Loucy (cell line): Measurements from ENCODE around the gene MDH1.

Experiments used
- H2AFZ ChIP-seq: fragments of 200-600 bp; sonication (generic); 2 replicates; pipeline ENCODE4 v1.6.0; 2016; ENCODE audit warnings: antibody characterized with exemption, mild to moderate bottlenecking, low read length, moderate library complexity
- H3F3A ChIP-seq: fragments of 200-600 bp; 2 replicates; pipeline ENCODE4 v1.6.0; 2016; ENCODE audit warnings: antibody characterized with exemption, low read depth, mild to moderate bottlenecking
- H3K27me3 ChIP-seq: fragments of 200-600 bp; sonication (generic); 2 replicates; pipeline ENCODE4 v1.6.1; 2014; ENCODE audit warnings: low read length, mild to moderate bottlenecking; ENCODE audit not compliant: insufficient read depth, poor library complexity, severe bottlenecking
- H3K36me3 ChIP-seq: fragments of 200-600 bp; sonication (generic); 2 replicates; pipeline ENCODE4 v1.6.1; 2016; ENCODE audit warnings: low read length; ENCODE audit not compliant: insufficient read depth
- H3K4me1 ChIP-seq: fragments of 200-600 bp; sonication (generic); 2 replicates; pipeline ENCODE4 v1.5.1; 2014; ENCODE audit warnings: low read length, mild to moderate bottlenecking; ENCODE audit not compliant: insufficient read depth, poor library complexity, severe bottlenecking
- H3K4me2 ChIP-seq: fragments of 200-600 bp; sonication (generic); 2 replicates; pipeline ENCODE4 v1.6.0; 2014; ENCODE audit warnings: antibody characterized with exemption, low read length, low read depth, mild to moderate bottlenecking; ENCODE audit not compliant: poor library complexity, severe bottlenecking
- H3K4me3 ChIP-seq: fragments of 200-600 bp; sonication (generic); 2 replicates; pipeline ENCODE4 v1.5.1; 2014; ENCODE audit warnings: low read length, mild to moderate bottlenecking, mixed read lengths; ENCODE audit not compliant: poor library complexity, severe bottlenecking
- H3K79me2 ChIP-seq: fragments of 200-600 bp; sonication (generic); 2 replicates; pipeline ENCODE4 v1.6.1; 2014; ENCODE audit warnings: low read length; ENCODE audit not compliant: insufficient read depth
- H3K9ac ChIP-seq: fragments of 200-600 bp; sonication (generic); 2 replicates; pipeline ENCODE4 v1.6.0; 2014; ENCODE audit warnings: mild to moderate bottlenecking, low read depth, low read length, moderate library complexity; ENCODE audit not compliant: poor library complexity, severe bottlenecking
- H3K9me2 ChIP-seq: fragments of 200-600 bp; sonication (generic); replicated peaks from 2 replicates; pipeline ENCODE4 v1.6.1; 2016; ENCODE audit warnings: low read depth, low read length, mixed read lengths
- H3K9me3 ChIP-seq: fragments of 200-600 bp; sonication (generic); 2 replicates; pipeline ENCODE4 v1.6.1; 2014; ENCODE audit warnings: mild to moderate bottlenecking, antibody characterized with exemption, low read length, low read depth; ENCODE audit not compliant: insufficient read depth
- H4K20me1 ChIP-seq: fragments of 200-600 bp; sonication (generic); 2 replicates; pipeline ENCODE4 v1.6.0; 2014; ENCODE audit warnings: antibody characterized with exemption, low read length, mild to moderate bottlenecking; ENCODE audit not compliant: insufficient read depth, poor library complexity, severe bottlenecking
- EZH2phosphoT487 ChIP-seq: fragments of 200-600 bp; IDR thresholded peaks from 2 replicates; pipeline ENCODE4 v1.6.1; 2018; ENCODE audit warnings: antibody characterized with exemption, mild to moderate bottlenecking, moderate library complexity, borderline replicate concordance
- TF ChIP-seq, protein P1 (sequence below): fragments of 200-600 bp; sonication (generic); conservative IDR thresholded peaks from 2 replicates; pipeline ENCODE4 v1.5.1; 2014; ENCODE audit warnings: mild to moderate bottlenecking, antibody characterized with exemption, low read length

MDH1 gene

DNA sequence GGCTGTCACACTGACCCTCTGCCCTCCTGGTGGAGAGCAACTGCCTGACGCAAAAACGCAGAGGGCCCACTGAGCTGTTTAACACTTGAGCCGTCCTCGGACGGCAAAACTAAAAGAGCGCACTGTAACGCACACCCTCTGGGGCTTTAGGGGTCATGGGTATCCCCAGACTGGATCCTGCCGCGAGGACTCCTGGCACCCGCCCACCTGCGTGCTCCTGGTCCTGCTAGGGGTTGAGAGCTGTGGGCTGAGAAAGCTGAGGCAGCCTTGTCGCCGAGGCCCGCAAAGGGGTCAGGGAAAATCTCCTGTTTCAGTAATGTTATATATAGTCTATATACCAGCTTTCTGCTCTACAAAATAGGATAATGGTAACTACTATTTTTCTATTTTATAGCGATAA, 39.1 kb downstream of the MDH1 start:
- Histone ChIP-seq H3K27me3 (no peaks in the 10 kb centered on the region), H4K20me1 (no peaks in the 10 kb centered on the region), H3K9ac (no peak overlapping the region), H3K79me2 (no peaks in the 10 kb centered on the region), H3K9me3 (peaks cover 7% of the 10 kb centered on the region; the same call in 1 of the 2 replicates), H3F3A (no peaks in the 10 kb centered on the region), H3K4me2 (no peak overlapping the region), H3K36me3 (no peaks in the 10 kb centered on the region), H3K4me3 (no peak overlapping the region), H3K4me1 (peaks cover 5% of the 10 kb centered on the region), H3K9me2 (no peaks in the 10 kb centered on the region), H2AFZ (no peak overlapping the region)
- TF ChIP-seq EZH2phosphoT487: no peak
- TF ChIP-seq, protein P1, sequence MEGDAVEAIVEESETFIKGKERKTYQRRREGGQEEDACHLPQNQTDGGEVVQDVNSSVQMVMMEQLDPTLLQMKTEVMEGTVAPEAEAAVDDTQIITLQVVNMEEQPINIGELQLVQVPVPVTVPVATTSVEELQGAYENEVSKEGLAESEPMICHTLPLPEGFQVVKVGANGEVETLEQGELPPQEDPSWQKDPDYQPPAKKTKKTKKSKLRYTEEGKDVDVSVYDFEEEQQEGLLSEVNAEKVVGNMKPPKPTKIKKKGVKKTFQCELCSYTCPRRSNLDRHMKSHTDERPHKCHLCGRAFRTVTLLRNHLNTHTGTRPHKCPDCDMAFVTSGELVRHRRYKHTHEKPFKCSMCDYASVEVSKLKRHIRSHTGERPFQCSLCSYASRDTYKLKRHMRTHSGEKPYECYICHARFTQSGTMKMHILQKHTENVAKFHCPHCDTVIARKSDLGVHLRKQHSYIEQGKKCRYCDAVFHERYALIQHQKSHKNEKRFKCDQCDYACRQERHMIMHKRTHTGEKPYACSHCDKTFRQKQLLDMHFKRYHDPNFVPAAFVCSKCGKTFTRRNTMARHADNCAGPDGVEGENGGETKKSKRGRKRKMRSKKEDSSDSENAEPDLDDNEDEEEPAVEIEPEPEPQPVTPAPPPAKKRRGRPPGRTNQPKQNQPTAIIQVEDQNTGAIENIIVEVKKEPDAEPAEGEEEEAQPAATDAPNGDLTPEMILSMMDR: no peak

GRCh38 chr2:63628403-63628942, 39.7 kb downstream of the MDH1 start:
- H3K4me2 ChIP-seq: no peak overlapping the region
- H4K20me1 ChIP-seq: no peaks in the 10 kb centered on the region
- H3K4me3 ChIP-seq: no peak overlapping the region
- H3K27me3 ChIP-seq: no peaks in the 10 kb centered on the region
- H3K9me2 ChIP-seq: no peaks in the 10 kb centered on the region
- peaks cover 5% of the 10 kb centered on the region for H3K4me1 ChIP-seq
- H3K9ac ChIP-seq: no peak overlapping the region
- peaks cover 7% of the 10 kb centered on the region; the same call in 1 of the 2 replicates for H3K9me3 ChIP-seq
- TF ChIP-seq, protein P1: no peak
- TF ChIP-seq EZH2phosphoT487: no peak
- no peaks in the 10 kb centered on the region for H3F3A ChIP-seq
- no peaks in the 10 kb centered on the region for H3K79me2 ChIP-seq
- no peaks in the 10 kb centered on the region for H3K36me3 ChIP-seq
- H2AFZ ChIP-seq: no peak overlapping the region

DNA sequence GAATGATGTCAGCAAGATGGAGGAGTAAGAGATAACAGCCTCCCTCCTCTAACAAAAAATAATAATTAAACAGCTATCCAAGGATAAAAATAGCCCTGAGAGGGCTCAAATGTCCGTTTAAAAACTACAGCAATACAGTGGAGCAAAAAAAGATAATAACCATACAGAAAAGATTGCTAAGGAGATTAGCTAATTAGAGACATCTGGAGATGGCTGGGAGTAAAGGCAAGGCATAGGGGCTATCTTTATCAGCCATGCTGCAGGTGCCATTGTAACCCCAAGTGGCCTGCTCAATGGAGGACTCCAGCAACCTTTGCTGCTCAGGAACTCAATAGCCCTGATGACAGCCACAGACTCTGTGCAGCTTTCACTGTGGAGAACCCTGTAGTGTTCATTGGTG, 42.7 kb downstream of the MDH1 start:
- Histone ChIP-seq H4K20me1 (no peaks in the 10 kb centered on the region), H3K27me3 (no peaks in the 10 kb centered on the region), H3K4me3 (no peak overlapping the region), H3K4me1 (peaks cover 1% of the 10 kb centered on the region), H3K4me2 (no peak overlapping the region), H3F3A (no peaks in the 10 kb centered on the region), H3K9me2 (no peaks in the 10 kb centered on the region), H3K36me3 (no peaks in the 10 kb centered on the region), H3K9ac (no peak overlapping the region), H3K79me2 (no peaks in the 10 kb centered on the region), H3K9me3 (peaks cover 7% of the 10 kb centered on the region), H2AFZ (no peak overlapping the region)
- no peak for TF ChIP-seq EZH2phosphoT487
- TF ChIP-seq, protein P1: no peak
